Measurements from ENCODE around the gene TMEM167B.
A peak's percentile ranks its signal among the peaks of the same experiment; 100 is the strongest.
"Not testable (repeated sequence)": the region's sequence is repeated elsewhere in the genome, so short reads cannot be mapped to it uniquely, and the experiment has no call there.

The TMEM167B gene

GRCh38 chr1:109112652-109113285, 22.2 kb downstream of the TMEM167B start:
- DNase-seq (ENCODE audit: low read depth in 2 of 2, low spot score in 1 of 2), result peak; percentile 83 to 85

- DNase-seq (ENCODE audit: low read depth in 2 of 2, low spot score in 1 of 2), result peak in 1 of 2 donors; percentile 74
Measured at GRCh38 chr1:109113590-109114341, 23.2 kb downstream of the TMEM167B start, which contains the start of gene ELAPOR1. TSS of gene ELAPOR1 (plus strand) at chr1:109114115. CDS start at chr1:109114184, 69 bp downstream.

GRCh38 chr1:109114342-109114674, 23.7 kb downstream of the TMEM167B start:
- no peak for DNase-seq (ENCODE audit: low read depth in 2 of 2, low spot score in 1 of 2)

GRCh38 chr1:109115685-109116084, 25.1 kb downstream of the TMEM167B start:
- no peak for DNase-seq (ENCODE audit: low read depth in 2 of 2, low spot score in 1 of 2)

GRCh38 chr1:109116286-109116685, 25.7 kb downstream of the TMEM167B start:
- no peak for DNase-seq (ENCODE audit: low read depth in 2 of 2, low spot score in 1 of 2)

GRCh38 chr1:109118089-109118488, 27.5 kb downstream of the TMEM167B start:
- no peak for DNase-seq (ENCODE audit: low read depth in 2 of 2, low spot score in 1 of 2)

GRCh38 chr1:109120356-109120755, 29.8 kb downstream of the TMEM167B start:
- no peak for DNase-seq (ENCODE audit: low read depth in 2 of 2, low spot score in 1 of 2)

- no peak for DNase-seq (ENCODE audit: low read depth in 2 of 2, low spot score in 1 of 2)
Measured at GRCh38 chr1:109131059-109131458, 40.5 kb downstream of the TMEM167B start.

- DNase-seq (ENCODE audit: low read depth in 2 of 2, low spot score in 1 of 2), result no peak
Measured at GRCh38 chr1:109131800-109132199, 41.2 kb downstream of the TMEM167B start.

- no peak for DNase-seq (ENCODE audit: low read depth in 2 of 2, low spot score in 1 of 2)
Measured at GRCh38 chr1:109133002-109133706, 42.6 kb downstream of the TMEM167B start.

- DNase-seq (ENCODE audit: low read depth in 2 of 2, low spot score in 1 of 2), result no peak
Measured at GRCh38 chr1:109133815-109134214, 43.3 kb downstream of the TMEM167B start.

GRCh38 chr1:109134423-109134822, 43.9 kb downstream of the TMEM167B start:
- no peak for DNase-seq (ENCODE audit: low read depth in 2 of 2, low spot score in 1 of 2)

GRCh38 chr1:109135940-109136339, 45.4 kb downstream of the TMEM167B start:
- no peak for DNase-seq (ENCODE audit: low read depth in 2 of 2, low spot score in 1 of 2)

GRCh38 chr1:109136766-109137165, 46.2 kb downstream of the TMEM167B start:
- DNase-seq (ENCODE audit: low read depth in 2 of 2, low spot score in 1 of 2), result no peak

GRCh38 chr1:109137958-109138357, 47.4 kb downstream of the TMEM167B start:
- no peak for DNase-seq (ENCODE audit: low read depth in 2 of 2, low spot score in 1 of 2)

- no peak for DNase-seq (ENCODE audit: low read depth in 2 of 2, low spot score in 1 of 2)
Measured at GRCh38 chr1:109138358-109138757, 47.8 kb downstream of the TMEM167B start.

GRCh38 chr1:109140392-109140791, 49.8 kb downstream of the TMEM167B start:
- no peak for DNase-seq (ENCODE audit: low read depth in 2 of 2, low spot score in 1 of 2)

GRCh38 chr1:109142260-109142659, 51.7 kb downstream of the TMEM167B start:
- no peak for DNase-seq (ENCODE audit: low read depth in 2 of 2, low spot score in 1 of 2)

GRCh38 chr1:109142725-109143124, 52.2 kb downstream of the TMEM167B start:
- not testable (repeated sequence) for DNase-seq (ENCODE audit: low read depth in 2 of 2, low spot score in 1 of 2)

Measured in stimulated activated CD8-positive, alpha-beta memory T cell treated with anti-CD3 and anti-CD28 coated beads, Interleukin-4, amount 100 ng/mL, for 1 hour (primary cell).